OCI-M2 (cell line): ENCODE data around the gene GRIN2C.

ENCODE experiments used
- DNase-seq: peaks from one replicate; lab custom pipeline; 2025; ENCODE audit not compliant: unreplicated experiment; lab: John Stamatoyannopoulos, UW

Gene GRIN2C

GRCh38 chr17:74864866-74865395 is 5.2 kb upstream of the GRIN2C start:
- no peak for DNase-seq

GRCh38 chr17:74864297-74864865 is 4.7 kb upstream of the GRIN2C start:
- no peak for DNase-seq

GRCh38 chr17:74863420-74864296 is 4.0 kb upstream of the GRIN2C start:
- no peak for DNase-seq

- no peak for DNase-seq
These were observed 3.2 kb upstream of the GRIN2C start for GRCh38 chr17:74862919-74863318.

GRCh38 chr17:74862108-74862901 is 2.6 kb upstream of the GRIN2C start:
- DNase-seq, result no peak

GRCh38 chr17:74861662-74862107 is 2.0 kb upstream of the GRIN2C start:
- no peak for DNase-seq

GRCh38 chr17:74860872-74861661 is 1.4 kb upstream of the GRIN2C start:
- no peak for DNase-seq

- DNase-seq, result no peak
These were observed 665 bp upstream of the GRIN2C start for GRCh38 chr17:74860229-74860871.

GRCh38 chr17:74858672-74859458 is 820 bp downstream of the GRIN2C start:
- DNase-seq, result no peak

- no peak for DNase-seq
These were observed 2.5 kb downstream of the GRIN2C start for GRCh38 chr17:74857191-74857590.

GRCh38 chr17:74856112-74856511 is 3.6 kb downstream of the GRIN2C start:
- no peak for DNase-seq

- no peak for DNase-seq
These were observed 4.4 kb downstream of the GRIN2C start for GRCh38 chr17:74855323-74855722.

GRCh38 chr17:74854792-74855191 is 4.9 kb downstream of the GRIN2C start:
- DNase-seq, result no peak

GRCh38 chr17:74853669-74854068 is 6.0 kb downstream of the GRIN2C start:
- no peak for DNase-seq

- no peak for DNase-seq
These were observed 6.7 kb downstream of the GRIN2C start for GRCh38 chr17:74853048-74853397.

GRCh38 chr17:74852237-74853047 is 7.2 kb downstream of the GRIN2C start:
- no peak for DNase-seq

- no peak for DNase-seq
These were observed 8.0 kb downstream of the GRIN2C start for GRCh38 chr17:74851612-74852236.

GRCh38 chr17:74850914-74851313 is 8.8 kb downstream of the GRIN2C start:
- no peak for DNase-seq
